Measurements from ENCODE around the gene LRMDA.

GRCh38 chr10:75972491-75973276 lies 541.3 kb downstream of the LRMDA start:
- TF ChIP-seq CTCF (conservative IDR thresholded peaks at IDR 0.05; ENCODE audit: low read depth, low read length) (no peak), POLR2A (IDR thresholded peaks at IDR 0.05; ENCODE audit: low read depth, low read length) (no peak), RAD21 (IDR thresholded peaks at IDR 0.05; ENCODE audit: low read length) (no peak), USF2 (IDR thresholded peaks at IDR 0.05; ENCODE audit: low read depth, low read length) (no peak), SMC3 (IDR thresholded peaks at IDR 0.05; ENCODE audit: low read depth, low read length) (no peak), CEBPB (IDR thresholded peaks at IDR 0.05; ENCODE audit: low read depth, low read length) (no peak), RFX5 (IDR thresholded peaks at IDR 0.05; ENCODE audit: low read depth, low read length) (no peak), MAFK (IDR thresholded peaks at IDR 0.05; ENCODE audit: low read depth, low read length) (no peak), BHLHE40 (IDR thresholded peaks at IDR 0.05; ENCODE audit: low read depth, low read length) (no peak), RCOR1 (IDR thresholded peaks at IDR 0.05; ENCODE audit: insufficient replicate concordance, low read length) (no peak), NFE2L2 (IDR thresholded peaks at IDR 0.05; ENCODE audit: low read depth, low read length) (no peak), ELK1 (IDR thresholded peaks at IDR 0.05; ENCODE audit: borderline replicate concordance, low read depth, low read length) (no peak)

Measured in IMR-90 (cell line).